OCI-LY1 (cell line): Measurements from ENCODE around the gene GSTP1.
"Not testable (repeated sequence)": the region's sequence is repeated elsewhere in the genome, so short reads cannot be mapped to it uniquely, and the experiment has no call there.

ENCODE experiments used
- H2AFZ ChIP-seq: fragments of 200-600 bp; sonication (generic), shearing (Covaris generic); 2 replicates; pipeline ENCODE4 v1.6.0; 2014; ENCODE audit warnings: antibody characterized with exemption, mild to moderate bottlenecking, low read length
- H3F3A ChIP-seq: fragments of 200-600 bp; sonication (generic), shearing (Covaris generic); 2 replicates; pipeline ENCODE4 v1.6.0; 2014; ENCODE audit warnings: mild to moderate bottlenecking, antibody characterized with exemption, low read length, moderate library complexity; ENCODE audit not compliant: insufficient read depth
- H3K27ac ChIP-seq: fragments of 200-600 bp; sonication (generic); 2 replicates; pipeline ENCODE4 v1.5.1; 2014; ENCODE audit warnings: low read length, mixed run types, mild to moderate bottlenecking, low read depth; ENCODE audit not compliant: poor library complexity, severe bottlenecking
- H3K27me3 ChIP-seq: fragments of 200-600 bp; sonication (generic); 2 replicates; pipeline ENCODE4 v1.6.0; 2014; ENCODE audit warnings: antibody characterized with exemption, mild to moderate bottlenecking, low read length, moderate library complexity; ENCODE audit not compliant: insufficient read depth
- H3K36me3 ChIP-seq: fragments of 200-600 bp; sonication (generic); 2 replicates; pipeline ENCODE4 v1.6.1; 2014; ENCODE audit warnings: mild to moderate bottlenecking, antibody characterized with exemption, low read length, moderate library complexity, mixed read lengths; ENCODE audit not compliant: insufficient read depth
- H3K4me1 ChIP-seq: fragments of 200-600 bp; sonication (generic); 2 replicates; pipeline ENCODE4 v1.5.1; 2014; ENCODE audit warnings: mild to moderate bottlenecking, low read length, moderate library complexity; ENCODE audit not compliant: insufficient read depth, severe bottlenecking
- H3K4me2 ChIP-seq: fragments of 200-600 bp; sonication (generic), shearing (Covaris generic); 2 replicates; pipeline ENCODE4 v1.6.1; 2014; ENCODE audit warnings: low read length
- H3K4me3 ChIP-seq: fragments of 200-600 bp; sonication (generic); 2 replicates; pipeline ENCODE4 v1.5.1; 2014; ENCODE audit warnings: low read length, low read depth, mild to moderate bottlenecking, mixed read lengths; ENCODE audit not compliant: poor library complexity, severe bottlenecking
- H3K79me2 ChIP-seq: fragments of 200-600 bp; shearing (Covaris generic); 2 replicates; pipeline ENCODE4 v1.6.1; 2016; ENCODE audit warnings: mixed run types, low read length, mixed read lengths; ENCODE audit not compliant: insufficient read depth
- H3K9ac ChIP-seq: fragments of 200-600 bp; sonication (generic), shearing (Covaris generic); 2 replicates; pipeline ENCODE4 v1.6.1; 2014; ENCODE audit warnings: mild to moderate bottlenecking, low read length, mixed read lengths
- H3K9me2 ChIP-seq: fragments of 200-600 bp; sonication (generic), shearing (Covaris generic); 2 replicates; pipeline ENCODE4 v1.6.1; 2014; ENCODE audit warnings: low read depth, mild to moderate bottlenecking, low read length, mixed read lengths
- H3K9me3 ChIP-seq: fragments of 200-600 bp; shearing (Covaris generic); 2 replicates; pipeline ENCODE4 v1.6.1; 2014; ENCODE audit warnings: low read length, mixed read lengths
- H4K20me1 ChIP-seq: fragments of 200-600 bp; sonication (generic), shearing (Covaris generic); 2 replicates; pipeline ENCODE4 v1.6.0; 2016; ENCODE audit warnings: mild to moderate bottlenecking, low read length; ENCODE audit not compliant: insufficient read depth
- EZH2 ChIP-seq: fragments of 200-600 bp; sonication (generic), shearing (Covaris generic); IDR thresholded peaks from 2 replicates; pipeline ENCODE4 v1.8.0; 2017; ENCODE audit warnings: borderline replicate concordance, mixed run types, mild to moderate bottlenecking, antibody characterized with exemption, low read length, moderate library complexity, mixed read lengths
- TF ChIP-seq, protein P1 (sequence below): fragments of 200-600 bp; sonication (generic), shearing (Covaris generic); IDR thresholded peaks from 2 replicates; pipeline ENCODE4 v1.5.1; 2017; ENCODE audit warnings: mild to moderate bottlenecking, antibody characterized with exemption, low read length, moderate library complexity, mixed read lengths

GSTP1 gene

GRCh38 chr11:67586568-67587250 lies 3.1 kb downstream of the GSTP1 start:
- Histone ChIP-seq H3K4me3 (no peak overlapping the region), H3K27me3 (peaks cover 6% of the 10 kb centered on the region; the same call in 1 of the 2 replicates), H3K27ac (peak overlapping the region; percentile 92), H3F3A (peaks cover 10% of the 10 kb centered on the region; the same call in 1 of the 2 replicates), H3K36me3 (peaks cover 46% of the 10 kb centered on the region), H2AFZ (no peak overlapping the region), H3K9ac (no peak overlapping the region), H3K4me1 (peaks cover 54% of the 10 kb centered on the region), H3K9me2 (no peaks in the 10 kb centered on the region), H3K4me2 (no peak overlapping the region; the same call in 1 of the 2 replicates), H4K20me1 (no peaks in the 10 kb centered on the region), H3K9me3 (no peaks in the 10 kb centered on the region), H3K79me2 (no peaks in the 10 kb centered on the region)
- TF ChIP-seq, protein P1, sequence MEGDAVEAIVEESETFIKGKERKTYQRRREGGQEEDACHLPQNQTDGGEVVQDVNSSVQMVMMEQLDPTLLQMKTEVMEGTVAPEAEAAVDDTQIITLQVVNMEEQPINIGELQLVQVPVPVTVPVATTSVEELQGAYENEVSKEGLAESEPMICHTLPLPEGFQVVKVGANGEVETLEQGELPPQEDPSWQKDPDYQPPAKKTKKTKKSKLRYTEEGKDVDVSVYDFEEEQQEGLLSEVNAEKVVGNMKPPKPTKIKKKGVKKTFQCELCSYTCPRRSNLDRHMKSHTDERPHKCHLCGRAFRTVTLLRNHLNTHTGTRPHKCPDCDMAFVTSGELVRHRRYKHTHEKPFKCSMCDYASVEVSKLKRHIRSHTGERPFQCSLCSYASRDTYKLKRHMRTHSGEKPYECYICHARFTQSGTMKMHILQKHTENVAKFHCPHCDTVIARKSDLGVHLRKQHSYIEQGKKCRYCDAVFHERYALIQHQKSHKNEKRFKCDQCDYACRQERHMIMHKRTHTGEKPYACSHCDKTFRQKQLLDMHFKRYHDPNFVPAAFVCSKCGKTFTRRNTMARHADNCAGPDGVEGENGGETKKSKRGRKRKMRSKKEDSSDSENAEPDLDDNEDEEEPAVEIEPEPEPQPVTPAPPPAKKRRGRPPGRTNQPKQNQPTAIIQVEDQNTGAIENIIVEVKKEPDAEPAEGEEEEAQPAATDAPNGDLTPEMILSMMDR: no peak
- TF ChIP-seq EZH2: no peak

GRCh38 chr11:67588136-67588503 lies 4.5 kb downstream of the GSTP1 start:
- peak overlapping the region; percentile 92 for H3K27ac ChIP-seq
- H3K36me3 ChIP-seq: peaks cover 46% of the 10 kb centered on the region
- no peaks in the 10 kb centered on the region for H4K20me1 ChIP-seq
- H3F3A ChIP-seq: peaks cover 10% of the 10 kb centered on the region; the same call in 1 of the 2 replicates
- no peaks in the 10 kb centered on the region for H3K79me2 ChIP-seq
- no peak overlapping the region; the same call in 1 of the 2 replicates for H3K9ac ChIP-seq
- H3K4me1 ChIP-seq: peaks cover 47% of the 10 kb centered on the region
- H3K27me3 ChIP-seq: no peaks in the 10 kb centered on the region
- TF ChIP-seq EZH2: no peak
- TF ChIP-seq, protein P1: no peak
- H3K9me3 ChIP-seq: no peaks in the 10 kb centered on the region
- H3K4me2 ChIP-seq: peak overlapping the region; percentile 21; the same call in 1 of the 2 replicates
- H2AFZ ChIP-seq: no peak overlapping the region
- no peak overlapping the region for H3K4me3 ChIP-seq
- H3K9me2 ChIP-seq: no peaks in the 10 kb centered on the region

GRCh38 chr11:67588899-67589415 lies 5.3 kb downstream of the GSTP1 start:
- not testable (repeated sequence) for H3K79me2 ChIP-seq, H4K20me1 ChIP-seq, H3K9me3 ChIP-seq, H2AFZ ChIP-seq, H3K9ac ChIP-seq, H3K27me3 ChIP-seq, H3K4me2 ChIP-seq, H3K9me2 ChIP-seq, H3K4me3 ChIP-seq
- peaks cover 47% of the 10 kb centered on the region for H3K4me1 ChIP-seq
- H3F3A ChIP-seq: peaks cover 10% of the 10 kb centered on the region; the same call in 1 of the 2 replicates
- H3K36me3 ChIP-seq: peaks cover 46% of the 10 kb centered on the region
- peak overlapping the region; percentile 92 for H3K27ac ChIP-seq
